ENCODE measurements around the gene RAD9A.
"Not testable (repeated sequence)": the region's sequence is repeated elsewhere in the genome, so short reads cannot be mapped to it uniquely, and the experiment has no call there.

The RAD9A gene

DNA sequence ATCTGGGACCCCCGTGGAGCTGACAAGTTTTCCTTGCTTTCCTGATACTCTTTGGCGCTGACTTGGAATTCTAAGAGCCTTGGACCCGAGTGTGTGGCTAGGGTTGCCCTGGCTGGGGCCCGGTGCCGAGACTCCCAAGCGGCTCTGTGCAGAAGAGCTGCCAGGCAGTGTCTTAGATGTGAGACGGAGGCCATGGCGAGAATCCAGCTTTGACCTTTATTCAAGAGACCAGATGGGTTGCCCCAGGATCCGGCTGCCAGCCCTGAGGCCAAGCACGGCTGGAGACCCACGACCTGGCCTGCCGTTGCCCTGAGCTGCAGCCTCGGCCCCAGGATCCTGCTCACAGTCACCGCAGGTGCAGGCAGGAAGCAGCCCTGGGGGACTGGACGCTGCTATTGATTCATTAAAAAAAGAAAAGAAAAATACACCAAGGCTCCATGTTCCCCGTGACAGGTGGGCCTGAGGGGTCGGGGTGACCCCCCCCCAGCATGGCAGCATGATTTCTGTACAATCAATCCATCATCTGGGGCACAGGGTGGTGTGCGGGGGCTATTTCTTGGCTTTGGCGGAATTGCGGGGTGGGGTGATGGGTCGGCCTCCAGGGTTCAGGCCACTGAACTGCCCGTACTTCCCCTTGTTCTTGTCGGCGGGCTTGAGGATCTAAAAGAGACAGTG lies 6.3 kb downstream of the RAD9A start:
- DNase-seq, result no peak

DNA sequence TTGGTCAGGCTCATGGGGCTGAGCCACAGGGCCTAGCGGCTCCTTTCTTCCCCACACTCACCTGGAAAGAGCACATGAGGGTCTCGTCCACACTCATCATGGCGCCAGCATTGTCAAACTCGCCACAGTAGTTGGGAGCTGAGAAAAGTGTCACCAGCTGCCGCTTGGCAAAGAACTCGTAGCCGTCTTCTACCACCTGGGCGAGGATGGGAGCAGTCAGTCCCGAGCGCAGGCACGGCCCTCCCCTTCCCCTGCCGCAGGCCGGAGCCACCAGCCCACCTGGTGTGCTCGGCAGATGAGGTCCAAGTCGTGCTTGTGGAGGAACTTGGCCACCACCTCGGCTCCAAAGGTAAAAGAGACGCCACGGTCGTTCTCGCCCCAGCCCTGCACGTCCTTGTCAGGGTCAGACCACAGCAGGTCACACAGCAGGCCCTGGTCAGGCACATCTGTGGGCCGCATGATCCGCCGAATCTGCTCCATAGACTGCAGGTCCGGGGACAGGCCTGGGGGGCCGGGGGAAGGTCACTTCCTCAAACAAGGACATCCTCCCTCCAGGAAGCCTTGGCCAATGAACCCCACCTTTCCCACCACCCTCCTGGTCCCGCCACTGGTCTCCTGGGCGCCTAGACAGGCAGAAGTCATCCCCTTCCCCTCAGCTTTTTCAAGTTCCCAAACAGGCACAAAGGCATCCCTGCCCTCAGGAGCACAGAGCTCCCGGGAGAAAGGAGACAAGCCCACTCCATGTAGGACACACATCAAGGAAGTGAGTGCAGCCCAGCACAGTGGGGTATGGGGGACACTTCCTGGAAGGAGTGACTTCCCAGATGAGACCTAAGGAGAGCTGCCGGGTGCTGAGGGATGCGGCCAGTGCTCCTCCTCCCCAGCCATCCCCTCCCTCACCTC lies 7.1 kb downstream of the RAD9A start:
- no peak for DNase-seq

DNA sequence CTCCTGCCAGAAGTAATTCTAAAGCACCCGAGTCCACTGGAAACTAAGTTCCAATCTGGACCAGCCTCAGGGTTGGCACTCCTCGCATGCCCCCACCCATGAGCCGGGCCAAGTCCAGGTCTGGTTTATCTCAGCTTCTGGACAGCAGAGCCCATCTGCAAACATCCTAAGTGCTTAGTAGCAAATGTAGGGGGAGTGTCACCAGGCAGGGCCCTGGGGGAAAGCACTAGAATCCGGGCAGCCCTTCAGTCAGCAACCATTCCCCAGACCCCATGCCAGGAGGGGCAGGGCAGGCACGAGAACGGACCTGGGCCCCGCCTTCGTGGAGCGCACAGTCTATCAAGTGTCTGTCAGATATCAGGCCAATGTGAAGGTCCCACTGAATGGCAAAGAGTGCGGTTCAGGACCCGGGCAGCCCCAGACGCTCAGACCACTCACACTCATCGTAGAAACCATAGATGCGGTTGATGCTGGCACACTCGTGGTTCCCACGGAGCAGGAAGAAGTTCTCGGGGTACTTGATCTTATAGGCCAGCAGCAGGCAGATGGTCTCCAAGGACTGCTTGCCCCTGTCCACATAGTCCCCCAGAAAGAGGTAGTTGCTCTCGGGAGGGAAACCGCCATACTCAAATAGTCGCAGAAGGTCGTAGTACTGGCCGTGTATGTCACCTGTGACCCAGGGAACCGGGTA lies 8.6 kb downstream of the RAD9A start:
- DNase-seq, result no peak

DNA sequence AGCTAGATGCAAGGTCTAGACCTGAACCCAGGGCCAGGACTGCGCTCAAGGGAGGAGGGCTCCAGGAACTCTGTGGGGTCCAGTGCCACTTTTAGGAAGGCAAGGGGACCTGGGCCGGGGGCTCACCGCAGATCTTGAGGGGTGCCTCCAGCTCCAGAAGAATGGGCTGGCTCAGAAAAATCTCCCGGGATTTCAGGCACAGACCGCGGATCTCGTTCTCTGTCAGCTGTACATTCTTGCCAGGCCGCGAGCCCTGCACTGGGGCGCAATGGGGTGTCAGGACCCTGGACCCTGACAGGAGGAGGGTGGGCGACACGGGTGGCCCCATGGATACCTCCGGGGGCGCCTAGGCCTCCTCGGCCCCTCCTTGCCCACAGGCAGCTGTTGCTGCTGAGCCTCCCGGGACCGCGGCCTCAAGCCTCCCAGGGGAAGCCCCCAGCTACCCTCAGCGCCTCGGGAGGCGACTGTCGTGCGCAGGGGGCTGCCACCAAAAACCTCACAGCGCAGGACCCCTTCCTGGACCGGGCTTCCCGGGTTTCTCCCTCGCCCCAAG lies 9.2 kb downstream of the RAD9A start:
- no peak for DNase-seq

DNA sequence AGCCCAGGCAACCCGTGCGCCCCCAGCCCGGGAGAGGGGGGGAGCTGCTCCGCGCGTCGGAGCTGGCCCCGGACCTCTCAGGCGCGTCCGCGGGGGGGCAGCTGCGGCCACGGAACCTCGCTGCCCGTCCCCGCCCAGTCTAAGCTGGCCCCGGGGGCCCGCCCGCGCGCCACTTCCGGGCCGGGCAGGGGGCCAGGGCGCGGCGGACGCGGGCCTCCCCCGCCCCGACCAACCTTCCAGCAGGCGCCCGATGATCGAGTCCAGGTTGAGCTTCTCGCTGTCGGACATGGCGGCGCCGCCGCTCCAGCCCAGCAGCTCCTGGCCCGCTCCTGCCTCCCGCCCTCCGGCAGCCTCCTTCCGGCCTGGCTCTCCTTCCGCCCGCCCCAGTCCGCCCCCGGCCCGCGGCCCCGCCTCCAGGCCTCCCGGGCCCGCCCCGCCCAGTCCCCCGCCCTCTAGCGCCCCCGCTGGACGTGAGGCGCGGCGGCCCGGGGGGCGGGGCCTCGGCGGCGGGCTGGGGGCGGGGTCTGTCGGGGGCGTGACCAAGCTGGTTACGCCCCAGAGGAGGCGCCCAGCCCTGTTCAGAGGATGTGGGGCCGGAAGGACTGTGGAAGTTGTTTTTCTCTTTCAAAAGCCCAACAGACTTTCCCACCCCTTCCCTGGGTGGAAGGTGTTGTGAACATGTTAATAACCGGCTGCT lies 9.9 kb downstream of the RAD9A start, which contains the start of gene PPP1CA:
Gene PPP1CA, minus strand, starts transcription at position 364 of the 697 bp plus-strand sequence. Its CDS starts 76 bp downstream, at position 288.
- DNase-seq, result peak; percentile 45 to 71

DNA sequence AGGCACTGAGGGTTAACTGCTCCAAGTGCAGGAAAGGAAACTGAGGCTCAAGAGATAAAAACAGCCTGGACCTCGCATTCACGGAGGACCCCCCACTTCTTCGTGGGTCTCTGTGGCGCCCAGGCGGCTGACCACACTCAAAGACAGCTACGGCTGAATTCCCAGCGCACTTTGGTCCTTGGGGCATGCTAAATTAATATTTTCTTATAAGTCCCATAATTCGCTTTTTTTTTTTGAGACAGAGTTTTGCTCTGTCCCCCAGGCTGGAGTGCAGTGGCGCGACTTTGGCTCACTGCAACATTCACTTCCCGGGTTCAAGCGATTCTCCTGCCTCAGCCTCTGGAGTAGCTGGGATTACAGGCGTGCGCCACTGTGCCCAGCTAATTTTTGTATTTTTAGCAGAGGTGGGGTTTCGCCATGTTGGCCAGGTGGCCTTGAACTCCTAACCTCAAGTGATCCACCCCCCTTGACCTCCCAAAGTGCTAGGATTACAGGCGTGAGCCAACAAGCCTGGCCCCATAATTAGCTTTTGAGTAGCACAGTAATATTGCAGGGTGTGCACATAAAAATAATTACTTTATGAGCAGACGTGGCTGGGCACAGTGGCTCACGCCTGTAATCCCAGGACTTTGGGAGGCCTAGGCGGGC lies 10.5 kb downstream of the RAD9A start:
- DNase-seq, result not testable (repeated sequence)

DNA sequence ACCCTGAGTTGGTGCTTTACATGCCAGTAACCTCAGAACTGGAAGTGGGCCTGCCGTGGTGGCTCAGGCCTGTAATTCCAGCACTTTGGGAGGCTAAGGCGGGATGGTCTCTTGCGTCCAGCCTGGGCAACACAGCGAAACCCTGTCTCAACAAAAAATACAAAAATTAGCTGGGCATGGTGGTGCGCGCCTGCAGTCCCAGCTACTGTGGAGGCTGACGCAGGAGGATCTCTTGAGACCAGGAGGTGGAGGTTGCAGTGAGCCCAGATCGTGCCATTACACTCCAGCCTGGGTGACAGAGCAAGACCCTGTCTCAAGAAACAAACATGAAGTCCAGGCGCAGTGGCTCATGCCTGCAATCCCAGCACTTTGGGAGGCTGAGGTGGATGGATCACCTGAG lies 11.3 kb downstream of the RAD9A start:
- DNase-seq, result not testable (repeated sequence)

DNA sequence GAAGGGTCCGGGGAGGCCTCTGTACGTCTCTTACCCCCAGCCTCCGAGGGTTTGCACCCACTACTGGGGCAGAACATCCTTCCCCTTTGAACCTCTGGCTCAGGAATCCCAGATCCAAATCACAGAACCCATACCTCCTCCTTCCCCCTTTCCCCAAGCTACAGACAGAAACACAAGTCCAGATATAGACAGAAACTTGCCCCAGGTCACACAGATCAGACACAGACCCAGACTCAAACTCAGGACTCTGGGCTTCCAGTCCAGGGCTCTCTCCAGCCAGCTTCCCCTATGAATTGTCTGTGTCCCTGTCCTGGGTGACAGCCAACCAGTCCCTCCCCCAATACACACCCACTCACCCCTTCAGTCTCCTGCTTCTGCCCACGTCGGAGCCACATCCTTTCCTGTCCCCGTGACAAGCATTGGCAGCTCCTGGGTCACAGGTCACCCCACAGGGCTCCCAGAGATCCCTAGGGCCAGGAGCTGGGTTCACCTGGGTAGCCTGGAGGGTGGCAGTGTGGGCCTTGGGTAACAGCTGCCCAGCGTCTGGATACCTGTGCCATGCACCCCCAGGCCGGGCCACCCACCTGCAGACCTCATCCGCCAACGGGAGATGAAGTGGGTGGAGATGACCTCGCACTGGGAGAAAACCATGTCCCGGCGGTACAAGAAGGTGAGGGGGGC lies 12.9 kb downstream of the RAD9A start:
- no peak for DNase-seq

DNA sequence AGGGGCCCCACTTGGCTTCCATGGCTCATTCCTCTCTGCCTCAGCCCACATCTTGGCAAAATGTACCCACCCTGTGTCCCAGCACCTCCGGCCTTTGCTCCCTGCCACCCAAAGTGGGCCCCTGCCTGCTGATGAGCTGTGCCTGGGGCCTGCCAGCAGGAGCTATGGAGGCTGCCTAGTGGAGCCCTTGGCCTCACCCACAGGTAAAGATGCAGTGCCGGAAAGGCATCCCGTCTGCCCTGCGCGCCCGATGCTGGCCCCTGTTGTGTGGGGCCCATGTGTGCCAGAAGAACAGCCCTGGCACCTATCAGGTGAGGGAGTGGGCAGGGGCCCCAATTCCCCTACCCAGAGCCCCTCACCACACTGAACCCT lies 13.4 kb downstream of the RAD9A start:
- no peak for DNase-seq

DNA sequence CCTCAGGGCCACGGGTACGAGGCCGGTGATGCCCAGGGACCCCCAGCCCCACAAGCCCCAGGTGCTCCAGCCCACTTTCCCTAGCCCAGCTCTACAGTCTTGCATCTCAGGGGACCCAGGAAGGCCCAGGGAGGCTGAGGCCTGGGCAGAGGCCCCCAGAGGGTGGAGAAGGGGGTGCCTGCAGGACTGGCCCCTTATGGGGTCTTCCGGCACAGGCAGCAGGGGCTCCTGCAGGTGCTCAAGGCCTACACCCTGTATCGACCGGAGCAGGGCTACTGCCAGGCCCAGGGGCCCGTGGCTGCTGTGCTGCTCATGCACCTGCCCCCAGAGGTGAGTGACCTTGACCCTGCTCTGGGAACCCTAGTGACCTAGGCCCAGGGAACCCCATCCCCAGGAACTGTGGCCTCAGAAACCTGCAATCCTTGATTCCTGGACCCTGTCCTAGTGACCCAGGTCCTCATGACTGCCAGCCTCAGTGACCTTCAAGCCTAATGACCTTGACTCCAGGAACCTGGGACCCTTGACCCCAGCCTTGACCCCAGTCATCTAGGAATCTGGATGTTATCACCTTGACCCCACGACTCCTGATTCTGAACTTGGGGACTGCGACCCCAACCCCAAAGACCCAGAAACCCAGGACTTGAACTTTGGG lies 14.0 kb downstream of the RAD9A start:
- DNase-seq, result no peak

DNA sequence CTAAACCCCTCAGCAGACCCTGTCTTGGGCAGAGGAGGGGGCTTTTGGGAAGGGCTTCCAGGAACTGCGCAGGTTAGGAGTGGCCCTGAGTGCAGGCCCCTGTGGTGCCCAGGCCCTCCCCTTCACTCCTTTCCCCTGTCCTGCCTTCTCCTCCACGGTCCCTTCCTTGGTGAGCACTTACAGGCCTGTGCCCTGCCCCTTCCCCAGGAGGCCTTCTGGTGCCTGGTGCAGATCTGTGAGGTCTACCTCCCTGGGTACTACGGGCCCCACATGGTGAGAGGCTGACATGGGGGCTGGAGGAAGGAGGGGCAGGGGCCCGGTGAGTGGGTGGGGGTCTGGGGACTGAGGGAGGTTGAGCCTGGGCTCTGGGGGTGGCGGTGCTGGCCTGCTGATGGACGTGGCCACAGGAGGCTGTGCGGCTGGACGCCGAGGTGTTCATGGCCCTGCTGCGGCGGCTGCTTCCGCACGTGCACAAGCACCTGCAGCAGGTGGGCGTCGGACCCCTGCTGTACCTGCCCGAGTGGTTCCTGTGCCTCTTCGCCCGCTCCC lies 14.7 kb downstream of the RAD9A start:
- no peak for DNase-seq

DNA sequence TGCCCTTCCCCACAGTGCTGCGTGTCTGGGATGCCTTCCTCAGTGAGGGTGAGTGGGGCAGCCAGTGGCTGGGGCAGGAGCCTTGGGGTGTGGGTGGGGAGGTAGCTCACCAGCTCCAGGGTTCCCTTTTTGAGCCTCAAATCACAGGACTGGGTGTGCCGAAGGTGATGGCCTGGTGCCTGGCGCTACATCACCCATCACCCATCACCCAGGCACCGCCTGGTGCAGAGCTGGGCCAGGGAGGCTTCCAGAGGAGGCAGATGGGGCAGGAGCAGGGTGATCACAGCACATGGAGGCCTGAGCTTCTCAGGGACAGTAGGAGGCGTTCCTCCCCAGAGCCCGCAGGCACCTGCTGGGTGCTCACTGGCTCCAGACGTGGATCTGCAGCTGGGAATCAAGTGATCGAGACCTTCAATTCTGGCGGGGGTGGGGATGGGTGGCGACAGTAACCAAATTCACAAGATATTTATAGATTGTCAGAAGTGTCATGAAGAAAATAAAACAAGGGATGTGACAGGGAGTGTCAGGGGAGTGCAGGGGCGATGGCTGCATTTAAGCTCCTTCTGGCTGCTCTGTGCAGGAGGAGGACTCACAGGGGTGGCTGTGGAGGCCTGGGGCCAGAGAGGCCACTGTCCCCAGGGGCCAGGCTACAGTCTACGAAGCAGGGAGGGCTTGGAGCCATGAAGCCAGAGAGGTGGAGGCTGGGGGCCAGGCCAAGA lies 15.3 kb downstream of the RAD9A start:
- no peak for DNase-seq

DNA sequence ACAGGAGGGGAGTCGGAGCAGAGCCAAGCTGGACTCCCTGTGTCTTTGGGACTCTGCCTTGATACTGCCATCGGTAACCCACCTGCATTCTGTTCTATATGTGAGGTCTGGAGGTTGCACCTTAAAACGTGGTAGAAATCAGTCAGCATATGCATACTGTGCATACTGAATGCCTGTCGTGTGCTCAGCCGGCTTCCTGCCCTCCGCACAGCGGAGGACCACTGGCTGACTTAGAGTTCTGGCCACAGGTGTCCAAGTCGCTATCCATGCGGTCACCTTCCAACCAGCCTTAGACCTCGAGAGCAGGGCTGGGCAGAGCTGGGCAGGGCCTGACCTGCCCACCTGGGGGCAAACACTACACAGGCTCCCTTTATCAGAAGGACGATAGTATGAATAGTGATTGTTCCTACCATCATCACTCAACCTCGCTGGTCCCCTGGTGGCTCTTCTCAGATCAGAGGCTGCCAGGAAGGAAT lies 15.9 kb downstream of the RAD9A start:
- DNase-seq, result no peak

DNA sequence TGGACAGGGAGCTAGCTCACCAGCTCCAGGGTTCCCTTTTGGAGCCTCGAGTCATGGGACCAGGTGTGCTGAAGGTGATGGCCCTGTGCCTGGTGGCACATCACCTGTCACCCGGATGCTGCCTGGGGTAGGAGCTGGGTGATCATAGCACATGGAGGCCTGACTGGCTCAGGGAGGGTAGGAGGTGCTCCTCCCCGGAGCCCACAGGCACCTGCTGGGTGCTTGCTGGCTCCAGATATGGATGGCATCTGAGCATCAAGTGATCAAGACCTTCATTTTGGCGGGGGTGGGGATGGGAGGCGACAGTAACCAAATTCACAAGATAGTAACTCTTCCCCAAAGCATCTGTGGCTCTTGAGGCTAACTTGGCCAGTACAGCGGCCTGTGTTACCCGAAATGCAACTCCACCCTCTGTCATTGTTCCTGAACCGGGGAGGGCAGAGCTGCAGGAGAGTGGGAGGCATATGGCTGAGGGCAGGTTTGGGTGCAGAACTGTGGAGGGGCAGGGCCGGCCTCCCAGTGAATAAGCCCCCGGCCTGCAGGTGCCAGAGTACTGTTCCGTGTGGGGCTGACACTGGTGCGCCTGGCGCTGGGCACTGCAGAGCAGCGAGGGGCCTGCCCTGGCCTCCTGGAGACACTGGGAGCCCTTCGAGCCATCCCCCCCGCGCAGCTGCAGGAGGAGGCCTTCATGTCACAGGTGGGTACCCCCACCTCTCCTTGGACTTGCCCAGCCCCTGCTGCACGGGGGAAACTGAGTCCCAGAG lies 16.8 kb downstream of the RAD9A start:
- DNase-seq, result no peak

DNA sequence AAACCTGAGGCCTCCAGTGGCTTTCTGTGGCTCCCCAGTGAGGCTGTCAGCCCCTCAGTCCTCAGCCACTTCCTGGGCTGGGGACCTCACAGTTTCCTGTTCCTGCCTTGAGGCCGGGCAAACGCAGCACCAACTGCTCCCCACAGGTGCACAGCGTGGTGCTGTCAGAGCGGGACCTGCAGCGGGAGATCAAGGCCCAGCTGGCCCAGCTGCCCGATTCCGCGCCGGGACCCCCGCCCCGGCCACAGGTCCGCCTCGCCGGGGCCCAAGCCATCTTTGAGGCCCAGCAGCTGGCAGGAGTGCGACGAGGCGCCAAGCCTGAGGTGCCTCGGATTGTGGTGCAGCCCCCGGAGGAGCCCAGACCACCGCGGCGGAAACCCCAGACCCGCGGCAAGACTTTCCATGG lies 17.5 kb downstream of the RAD9A start:
- no peak for DNase-seq

DNA sequence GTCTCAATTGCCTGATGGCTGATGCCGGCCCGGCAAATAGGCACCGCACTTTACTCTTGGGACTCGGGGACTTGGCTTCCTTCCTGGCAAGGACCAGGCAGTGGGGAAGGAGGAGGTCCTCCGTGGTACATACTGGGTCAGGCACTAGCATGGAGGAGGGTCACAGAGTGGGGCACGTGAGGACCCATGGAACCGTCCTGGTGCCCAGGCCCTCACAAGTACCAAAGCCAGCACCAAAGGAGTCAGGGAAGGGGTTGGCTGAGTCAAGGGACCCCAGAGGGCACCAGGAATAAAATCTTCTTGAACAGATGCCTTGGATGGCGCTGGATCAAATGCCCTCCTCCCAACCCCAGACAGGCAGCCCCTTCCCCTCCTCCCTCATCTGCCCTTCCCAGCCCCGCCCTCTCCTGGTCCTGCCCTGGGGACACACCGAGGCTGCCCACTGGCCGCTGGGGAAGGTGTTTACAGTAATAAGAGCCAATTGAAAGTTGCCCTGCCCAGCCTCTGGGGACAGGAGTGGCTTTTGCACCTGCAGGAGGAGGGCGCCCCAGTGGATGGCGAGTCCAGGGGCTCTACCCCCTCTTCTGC lies 18.1 kb downstream of the RAD9A start:
- peak in 1 of 2 experiments; percentile 40 for DNase-seq

DNA sequence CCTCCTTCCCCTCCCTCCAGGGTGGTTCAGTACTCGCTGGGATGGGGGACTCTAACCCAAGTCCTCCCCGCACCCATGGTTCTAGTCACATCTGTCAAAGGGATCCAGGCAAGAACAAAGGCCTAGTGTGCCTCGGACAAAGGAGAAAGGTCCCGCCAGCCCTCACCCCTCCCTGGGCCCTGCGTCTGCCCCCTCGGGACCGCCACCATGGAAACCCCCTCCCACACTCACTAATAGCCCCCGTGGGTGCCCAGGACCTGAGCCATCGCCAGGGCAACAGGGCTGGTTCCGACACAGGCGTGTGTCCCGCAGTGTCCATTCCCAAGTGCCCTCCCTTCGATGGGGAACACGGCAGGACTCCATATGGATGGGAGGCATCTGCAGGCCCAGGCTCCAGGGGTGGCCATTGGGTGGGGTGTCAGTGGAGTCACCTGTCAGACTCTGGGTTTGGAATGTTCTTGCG lies 18.6 kb downstream of the RAD9A start:
- DNase-seq, result no peak

DNA sequence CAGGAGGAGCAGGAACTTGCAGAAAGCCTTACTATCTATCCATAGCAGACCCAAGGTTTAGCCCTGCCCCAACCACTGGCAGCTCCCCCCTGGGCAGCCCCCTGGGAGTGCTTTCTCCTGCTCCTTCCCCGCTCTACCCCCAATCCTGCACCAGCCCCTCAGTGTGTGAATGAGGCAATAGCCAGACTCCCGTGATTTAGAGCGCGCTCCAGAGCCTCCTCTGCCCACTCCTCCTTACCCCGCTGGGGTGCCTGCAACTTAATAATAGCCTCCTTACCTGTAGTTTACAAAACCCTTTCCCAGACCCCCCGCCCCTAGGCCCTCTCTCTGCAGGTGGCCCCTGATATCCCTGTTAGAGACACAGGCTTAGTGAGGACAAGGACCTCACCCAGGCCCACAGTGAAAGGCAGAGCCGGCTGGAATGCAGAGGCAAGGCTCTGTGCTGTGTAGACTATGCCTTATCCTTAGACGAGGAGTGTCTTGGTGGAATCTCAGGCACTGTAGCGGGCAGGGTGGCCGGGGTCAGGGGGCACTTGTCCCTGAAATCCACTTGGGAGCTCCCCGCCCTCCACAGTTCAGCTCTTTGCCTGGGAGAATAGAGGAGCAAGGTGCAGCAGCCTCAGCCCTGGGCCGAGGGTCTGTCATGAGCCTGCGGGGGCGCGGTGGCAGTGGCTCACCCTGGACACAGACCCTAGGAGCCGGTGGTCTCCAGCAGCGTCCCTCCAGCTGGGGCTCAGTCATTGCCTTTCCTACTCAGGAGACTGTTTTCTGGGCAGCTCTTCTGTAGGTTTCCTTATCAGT lies 19.4 kb downstream of the RAD9A start:
- DNase-seq, result no peak

Measured in NCI-H187 (cell line).